SKM-1 treated with dmso at 0.1 percent for 144 hours (cell line): Measurements from ENCODE around the gene MED25.

Experiments used
- DNase-seq: peaks from one replicate; lab custom pipeline; 2025; ENCODE audit not compliant: unreplicated experiment; lab: John Stamatoyannopoulos, UW

Gene MED25

DNA sequence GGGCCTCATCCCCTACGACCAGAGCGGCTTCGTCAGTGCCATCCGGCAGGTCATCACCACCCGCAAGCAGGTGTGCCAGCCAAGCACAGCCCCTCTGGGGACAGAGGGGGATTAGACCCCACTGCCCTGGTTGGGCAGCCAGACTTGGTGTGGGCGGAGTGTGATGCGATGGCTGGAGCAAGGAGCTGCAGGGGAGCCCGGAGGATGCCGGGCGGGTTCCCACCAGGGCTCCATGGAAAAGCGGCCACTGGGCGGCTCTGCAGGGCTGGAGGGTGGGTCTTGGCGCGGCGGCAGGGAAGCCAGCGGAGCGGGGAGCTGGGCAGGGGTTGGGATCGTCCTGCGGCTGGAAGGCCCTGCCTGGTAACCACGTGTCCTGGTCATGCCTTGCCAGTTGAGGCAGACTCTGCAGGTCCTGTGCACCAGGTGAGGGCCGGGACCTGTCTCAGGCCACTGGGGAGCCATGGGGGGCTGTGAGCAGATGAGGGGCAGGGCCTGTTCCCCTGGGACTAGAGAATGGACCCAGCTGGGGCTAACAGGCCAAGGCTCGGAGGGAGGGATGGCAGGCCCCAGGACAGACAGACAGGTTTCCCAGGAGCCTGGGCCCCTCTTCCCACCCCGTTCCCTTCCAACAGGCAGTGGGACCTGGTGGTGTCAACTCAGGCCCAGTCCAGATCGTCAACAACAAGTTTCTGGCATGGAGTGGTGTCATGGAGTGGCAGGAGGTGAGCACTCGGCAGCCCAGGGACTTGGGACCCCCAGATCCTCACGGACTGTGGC, 39.2 kb downstream of the MED25 start:
- DNase-seq = no peak

DNA sequence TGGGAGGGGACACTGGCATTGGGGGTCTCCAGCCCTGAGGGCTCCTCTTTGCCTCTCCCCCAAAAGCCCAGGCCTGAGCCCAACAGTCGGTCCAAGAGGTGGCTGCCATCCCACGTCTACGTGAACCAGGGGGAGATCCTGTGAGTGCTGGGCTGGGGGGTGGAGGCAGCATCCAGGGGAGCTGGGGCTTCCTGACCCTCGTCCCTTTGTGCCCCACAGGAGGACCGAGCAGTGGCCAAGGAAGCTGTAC, 39.7 kb downstream of the MED25 start:
- no peak for DNase-seq

DNA sequence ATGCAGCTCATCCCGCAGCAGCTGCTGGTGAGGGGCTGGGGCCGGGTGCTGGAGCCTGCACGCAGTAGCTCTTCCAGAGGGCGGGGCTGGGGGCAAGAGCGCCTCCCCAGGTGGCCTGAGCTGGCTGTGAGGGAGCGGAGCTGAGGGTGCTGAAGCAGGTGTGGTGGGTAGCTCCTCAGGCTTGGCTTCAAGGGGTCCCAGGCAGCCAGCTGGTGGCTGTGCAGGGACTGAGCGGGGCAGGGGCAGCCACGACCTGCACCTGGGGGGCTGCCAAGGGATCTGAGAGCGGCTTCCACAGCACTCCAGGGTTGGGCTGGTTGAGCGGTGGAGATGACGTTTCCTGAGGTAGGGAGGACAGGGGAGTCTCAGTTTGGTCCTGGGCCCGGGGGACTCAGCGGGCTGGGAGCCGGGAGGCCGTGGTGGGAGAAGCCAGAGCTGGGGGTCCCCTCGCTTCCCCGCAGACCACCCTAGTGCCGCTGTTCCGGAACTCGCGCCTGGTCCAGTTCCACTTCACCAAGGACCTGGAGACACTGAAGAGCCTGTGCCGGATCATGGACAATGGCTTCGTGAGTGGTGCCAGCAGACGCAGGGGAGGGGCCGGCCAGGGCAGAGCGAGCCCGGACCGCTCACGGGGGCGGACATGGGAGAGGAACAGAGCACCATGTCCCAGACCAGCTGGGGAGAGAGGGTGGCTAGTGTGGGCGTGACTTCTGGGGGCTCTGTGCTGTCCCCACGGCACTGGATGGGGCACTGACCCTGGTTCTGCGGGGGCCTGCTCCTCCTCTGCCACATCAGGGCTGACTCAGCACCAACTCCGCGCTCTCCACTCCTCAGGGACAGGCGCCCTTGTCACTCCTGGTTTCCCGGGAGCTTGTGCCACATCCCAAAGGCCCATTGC, 40.2 kb downstream of the MED25 start:
- no peak for DNase-seq

DNA sequence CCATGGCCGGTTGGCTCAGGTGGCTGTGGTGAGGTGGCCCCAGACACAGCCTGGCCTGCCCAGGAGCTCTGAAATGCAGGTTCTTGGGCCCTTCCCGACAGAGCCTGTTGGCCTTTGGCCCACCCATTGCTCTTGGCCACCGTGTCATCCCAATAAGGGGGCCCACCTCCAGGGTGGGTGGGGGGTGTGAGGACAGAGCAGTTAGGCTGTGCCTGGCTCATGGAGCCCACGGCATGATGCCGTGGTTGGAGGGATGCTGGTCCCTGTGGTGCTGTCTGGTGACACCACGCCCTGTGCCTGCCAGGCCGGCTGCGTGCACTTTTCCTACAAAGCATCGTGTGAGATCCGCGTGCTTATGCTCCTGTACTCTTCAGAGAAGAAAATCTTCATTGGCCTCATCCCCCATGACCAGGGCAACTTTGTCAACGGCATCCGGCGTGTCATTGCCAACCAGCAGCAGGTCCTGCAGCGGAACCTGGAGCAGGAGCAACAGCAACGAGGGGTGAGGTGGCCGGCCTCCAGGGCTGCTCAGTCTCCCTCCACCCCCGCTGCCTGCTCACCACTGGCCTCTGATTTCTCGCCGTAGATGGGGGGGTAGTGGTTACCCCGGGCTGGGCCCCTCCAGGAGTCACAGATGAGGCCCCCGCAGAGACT, 41.7 kb downstream of the MED25 start:
- DNase-seq = no peak

DNA sequence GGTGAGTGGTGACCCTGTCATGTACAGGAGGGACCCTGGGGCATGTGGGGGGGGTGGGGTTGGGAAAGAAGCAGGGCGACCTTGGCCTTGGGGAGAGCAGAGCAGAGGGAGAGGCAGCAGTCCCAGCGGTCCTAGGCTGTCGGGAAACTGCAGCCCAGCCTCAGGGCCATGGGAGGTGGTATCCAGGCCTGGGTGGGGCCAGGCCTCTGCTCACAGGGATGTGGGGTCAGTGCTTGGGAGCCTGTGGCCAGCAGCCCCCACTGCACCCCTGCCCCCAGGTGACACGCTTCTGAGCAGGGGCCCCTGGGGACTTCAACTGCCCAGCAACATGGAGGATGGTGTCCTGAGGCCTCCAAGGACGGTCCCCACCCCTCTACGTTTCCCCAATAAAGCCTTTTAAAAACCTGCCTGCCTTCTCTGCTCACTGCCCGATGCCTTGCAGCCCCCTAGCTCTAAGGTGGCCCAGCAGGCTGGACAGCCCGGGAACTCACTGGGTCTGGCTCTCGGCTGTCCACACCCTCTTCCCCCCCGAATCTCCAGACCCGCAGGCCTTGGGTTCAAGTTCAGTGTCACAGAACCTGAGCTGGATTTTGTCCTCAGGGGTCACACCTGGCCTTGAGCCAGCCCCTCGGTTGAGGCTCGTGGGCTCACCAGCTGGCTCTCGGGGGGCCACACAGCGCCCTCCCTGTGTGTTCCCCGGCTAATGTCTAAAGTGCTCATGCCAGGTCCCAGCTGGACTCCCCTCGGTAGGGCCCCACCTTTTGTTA, 42.4 kb downstream of the MED25 start:
- DNase-seq = no peak

DNA sequence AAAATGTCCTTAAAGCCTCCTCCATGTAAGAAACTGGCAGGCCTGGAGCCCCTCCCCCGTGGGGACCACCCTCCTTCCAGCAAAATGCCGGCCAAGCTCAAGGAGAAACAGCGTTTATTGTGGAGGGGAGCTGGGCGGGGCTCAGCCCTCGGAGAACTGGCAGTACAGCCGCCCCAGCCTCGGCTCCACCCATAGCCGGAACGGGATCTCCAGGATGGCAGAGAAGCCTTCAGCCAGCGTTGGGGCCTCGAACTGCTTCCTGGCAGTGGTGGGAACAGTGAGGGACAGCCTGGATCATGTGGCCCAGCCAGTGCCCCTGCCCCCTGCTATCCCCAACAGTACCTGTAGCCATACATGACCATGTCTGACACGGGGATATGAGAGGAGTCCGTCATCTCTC, 43.0 kb downstream of the MED25 start:
- DNase-seq = no peak

DNA sequence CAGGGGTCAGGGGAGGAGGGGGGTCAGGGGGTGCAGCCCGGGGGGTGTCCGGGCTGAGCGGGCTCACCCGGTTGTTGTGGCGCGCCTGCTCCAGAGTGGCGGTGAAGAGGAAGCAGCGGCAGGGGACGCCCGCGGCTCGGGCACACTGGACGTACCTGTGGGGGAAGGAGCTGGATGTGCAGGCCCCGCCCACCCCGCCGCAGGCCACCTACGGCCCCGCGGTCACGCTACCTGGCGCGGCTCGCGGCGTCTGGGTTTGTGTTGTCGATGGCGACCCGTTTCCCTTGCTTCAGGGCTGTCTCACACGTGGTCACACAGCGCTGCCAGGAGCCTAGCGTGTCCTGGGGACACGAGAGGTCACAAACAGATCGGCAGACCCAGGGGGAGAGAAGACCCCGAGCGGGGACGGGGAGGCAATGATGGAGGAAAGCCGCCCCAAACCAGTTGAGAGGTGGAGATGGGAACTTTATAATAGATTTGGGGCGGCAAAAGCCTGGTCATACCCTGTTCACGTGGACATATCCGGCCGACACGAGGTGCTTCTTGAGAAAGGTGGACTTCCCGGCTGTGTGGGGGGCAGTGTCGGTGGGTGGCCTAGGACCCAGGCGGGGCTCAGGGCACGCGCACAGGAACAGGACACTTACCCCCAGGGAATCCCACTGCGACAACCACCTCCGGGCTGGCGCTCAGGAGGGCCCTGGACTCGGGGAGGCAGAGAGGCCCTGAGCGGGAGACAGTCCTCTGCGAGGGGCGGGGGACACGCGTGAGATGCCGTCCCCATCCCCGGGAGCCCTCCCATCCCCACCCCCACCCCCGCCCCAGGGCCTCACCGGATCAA, 43.7 kb downstream of the MED25 start:
- DNase-seq = no peak

DNA sequence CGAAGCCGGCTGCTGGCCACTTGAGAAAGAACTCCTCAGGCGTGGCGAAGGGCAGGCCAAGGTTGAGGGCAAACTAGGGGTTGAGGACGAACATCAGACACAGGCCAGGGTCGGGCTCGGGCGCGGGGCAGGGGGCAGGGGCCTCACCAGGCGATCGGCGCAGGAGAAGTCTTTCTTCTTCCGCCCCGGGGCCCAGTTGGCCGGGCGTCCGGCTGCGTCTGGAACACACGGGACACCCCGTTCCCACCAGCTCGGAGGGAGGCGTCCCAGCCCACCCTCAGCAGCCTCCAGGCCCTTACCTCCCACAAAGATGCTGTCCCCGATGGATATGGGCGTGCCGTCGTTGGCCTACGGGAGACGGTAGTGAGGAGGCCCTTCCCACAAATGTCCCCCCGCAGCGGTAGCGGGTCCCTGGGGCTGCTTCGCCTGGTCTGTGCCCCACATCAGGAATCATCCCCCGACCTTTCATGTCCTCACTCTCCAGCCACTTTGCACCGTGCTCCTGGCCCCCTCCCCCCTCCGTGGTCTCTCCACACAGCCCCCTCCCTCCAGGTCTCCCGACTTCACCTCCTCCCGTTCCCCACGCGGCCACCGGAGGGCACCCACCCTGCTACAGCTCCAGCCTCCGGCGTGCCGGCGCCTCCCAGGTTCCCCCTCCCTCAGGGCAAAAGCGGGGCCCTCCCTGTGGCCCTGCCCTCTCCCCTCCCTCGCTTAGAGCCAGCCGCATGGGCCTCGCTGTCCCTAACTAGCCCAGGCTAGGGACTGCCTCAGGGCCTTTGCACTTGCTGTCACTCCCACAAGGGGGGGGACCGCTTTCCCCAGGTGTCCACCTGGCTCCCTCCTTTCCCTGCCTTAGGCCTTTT, 44.5 kb downstream of the MED25 start:
- DNase-seq = no peak

DNA sequence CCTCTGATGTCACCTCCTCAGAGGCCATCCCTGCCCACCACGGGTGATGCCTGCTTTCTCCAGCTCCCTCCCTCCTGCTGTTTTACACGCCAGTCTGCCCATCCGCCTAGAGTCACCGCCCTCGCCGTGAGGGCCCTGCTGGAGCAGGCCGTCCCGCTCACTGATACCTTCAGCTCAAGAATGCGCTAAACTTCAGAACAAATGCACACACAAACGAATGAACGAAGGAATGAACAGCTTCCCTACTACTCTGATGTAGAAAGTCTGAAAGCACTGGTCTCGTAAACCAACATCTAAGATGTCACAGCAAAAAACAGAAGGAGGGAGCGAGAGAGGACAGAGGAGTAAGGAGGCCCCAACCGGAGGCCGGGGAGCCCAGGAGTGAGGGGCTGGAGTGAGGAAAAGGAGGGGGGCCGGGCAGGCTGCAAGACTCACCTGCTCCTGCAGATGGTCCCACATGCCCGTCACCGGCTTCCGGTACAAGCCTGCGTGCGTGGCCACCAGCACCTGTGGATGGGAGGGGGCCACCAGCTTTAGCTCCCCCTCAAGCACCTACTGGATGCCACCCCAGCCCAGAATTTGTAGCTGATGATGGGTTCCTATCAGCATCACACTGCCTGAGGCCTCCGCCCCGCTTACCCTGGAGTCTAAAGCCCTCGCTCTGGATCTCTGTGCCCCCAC, 45.3 kb downstream of the MED25 start:
- DNase-seq = no peak

DNA sequence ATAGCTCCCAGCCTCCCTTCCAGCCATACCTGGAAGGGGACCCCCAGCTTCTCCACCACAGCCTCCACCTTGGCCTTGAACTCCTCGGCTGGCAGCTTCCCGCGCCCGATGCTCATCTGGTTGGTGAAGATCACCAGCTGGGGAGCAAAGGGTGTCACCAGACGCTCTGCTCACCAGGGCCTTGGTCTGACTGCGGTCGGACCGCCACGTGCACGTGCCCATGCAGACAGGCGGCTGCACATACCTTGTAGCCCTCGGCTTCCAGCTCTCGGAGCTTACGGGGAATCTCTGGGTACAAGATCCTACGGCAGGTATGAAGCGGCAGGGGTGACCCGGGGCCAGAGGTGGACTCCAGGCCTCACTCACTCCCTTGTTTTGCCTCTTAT, 45.8 kb downstream of the MED25 start:
- no peak for DNase-seq

DNA sequence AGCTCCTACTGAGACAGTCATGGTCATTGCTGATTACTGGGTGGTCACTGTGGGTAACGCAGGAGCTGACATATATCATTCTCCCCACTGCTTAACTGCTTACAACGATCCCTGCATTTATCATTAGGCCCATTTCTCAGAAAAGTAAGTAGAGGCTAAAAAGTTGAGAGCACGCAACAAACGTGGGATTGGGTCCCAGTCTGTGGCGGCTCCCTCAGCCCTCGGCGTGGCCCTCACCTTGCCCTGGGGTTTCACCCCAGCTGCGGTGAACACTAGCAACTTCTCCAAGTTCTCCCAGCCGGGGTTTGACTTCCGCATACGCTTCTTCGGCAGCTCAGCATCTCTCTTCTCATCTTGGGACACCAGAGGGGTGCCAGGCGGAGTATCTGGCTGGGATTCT, 46.8 kb downstream of the MED25 start:
- DNase-seq = no peak

DNA sequence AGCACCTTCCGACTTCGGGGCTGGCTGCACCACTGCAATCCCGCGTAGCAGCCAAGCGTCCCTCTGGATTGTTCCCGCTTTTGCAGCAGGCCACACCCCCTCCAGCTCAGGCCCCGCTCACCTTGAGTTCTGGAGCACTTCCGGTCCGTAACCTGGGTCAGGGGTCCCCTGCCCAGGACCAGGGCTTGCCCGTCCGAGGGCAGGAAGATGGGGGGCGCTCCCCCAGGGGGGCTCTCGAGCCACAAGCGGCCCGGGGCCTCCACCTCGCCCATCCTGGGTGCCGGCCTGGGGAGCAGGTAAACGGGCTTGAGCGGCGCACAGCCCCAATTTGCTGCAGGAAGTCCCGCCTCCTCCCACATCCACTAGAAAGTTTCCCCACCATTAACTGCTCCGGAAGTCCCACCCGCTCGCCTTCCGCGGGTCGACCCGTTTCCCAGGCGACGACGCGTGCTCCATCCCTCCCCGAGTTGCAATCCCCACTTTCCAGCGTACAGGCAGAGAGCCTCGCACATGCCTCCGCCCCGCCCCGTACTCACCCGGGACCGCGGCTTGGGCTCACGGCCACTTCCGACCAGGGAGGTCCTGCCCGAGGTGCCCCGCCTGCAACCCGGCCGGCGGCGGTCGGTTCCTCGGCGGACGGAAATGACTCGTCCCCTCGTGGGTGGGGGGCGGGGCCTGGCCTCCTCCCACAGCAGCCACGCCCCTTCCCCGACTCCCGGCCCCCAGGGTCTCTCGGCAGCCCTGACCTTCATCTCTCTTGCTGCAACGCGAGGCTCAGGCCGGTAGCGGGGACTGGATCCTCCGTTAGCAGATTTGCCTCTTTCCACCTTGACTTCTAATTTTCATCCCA, 49.1 kb downstream of the MED25 start, which contains the start of gene PNKP:
Gene PNKP, minus strand, starts transcription at position 644 of the 850 bp plus-strand sequence. Its CDS starts 372 bp downstream, at position 272.
- DNase-seq = peak; percentile 56

DNA sequence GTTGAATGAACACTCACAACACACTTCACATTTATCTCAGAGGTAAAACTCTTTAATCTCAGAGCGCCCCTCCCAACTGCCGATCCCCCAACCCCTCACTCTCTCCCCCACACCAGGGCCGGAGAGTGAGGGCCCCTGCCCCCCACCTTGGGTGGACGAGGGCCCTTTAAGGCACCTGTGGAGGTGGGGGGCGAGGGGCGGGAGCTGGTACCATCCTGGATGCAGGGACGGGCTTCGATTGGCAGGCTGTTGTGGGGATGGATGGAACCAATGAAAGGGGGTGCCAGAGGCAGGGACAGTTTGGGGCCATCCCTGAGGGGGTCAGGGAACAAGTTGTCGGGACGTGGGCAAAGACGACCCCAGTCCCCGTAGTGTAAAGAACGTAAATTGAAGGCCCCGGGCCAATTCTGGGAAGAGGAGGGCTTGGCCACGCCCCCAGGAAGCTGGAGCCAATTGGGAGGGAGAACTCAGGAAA, 51.0 kb downstream of the MED25 start:
- no peak for DNase-seq

DNA sequence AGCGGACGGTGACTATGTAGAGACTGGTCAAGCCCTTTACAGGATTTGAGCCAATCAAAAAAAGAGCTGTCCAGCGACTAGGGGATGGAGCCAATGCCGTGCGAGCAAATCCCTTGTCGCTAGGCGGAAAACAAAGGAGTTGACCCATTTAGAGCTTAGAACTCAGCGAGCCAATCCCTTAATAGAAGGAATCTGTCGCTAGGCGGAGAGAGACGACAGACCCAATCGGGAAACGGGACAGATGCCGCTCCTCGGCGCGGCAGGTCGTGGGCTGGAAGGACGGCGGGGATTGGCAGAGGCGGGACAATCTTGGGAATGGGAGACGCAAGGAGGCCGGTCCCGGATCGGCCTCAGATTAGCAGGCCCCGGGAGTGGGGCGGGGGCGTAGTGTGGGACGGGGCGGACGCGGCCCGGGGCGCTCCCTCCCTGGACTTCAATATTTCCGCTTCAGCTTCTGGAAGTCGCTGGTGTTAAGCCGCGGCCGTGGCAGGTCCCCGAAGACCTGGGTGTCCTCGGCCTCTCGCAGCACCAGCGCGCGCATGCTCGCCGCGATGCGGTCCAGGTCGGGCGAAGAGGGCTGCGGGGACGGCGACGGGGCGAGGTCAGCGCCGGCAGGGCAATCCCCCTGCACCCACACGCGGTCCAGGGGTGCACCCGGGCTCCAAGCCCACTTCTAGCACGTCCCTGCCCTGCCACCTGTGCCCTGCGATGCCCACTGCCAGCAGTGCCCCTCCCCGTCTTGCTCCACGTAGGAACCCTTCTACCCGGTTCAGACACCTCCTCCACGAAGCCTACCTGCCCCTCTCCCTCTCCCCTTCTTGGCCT, 51.6 kb downstream of the MED25 start:
- peak; percentile 95 for DNase-seq

DNA sequence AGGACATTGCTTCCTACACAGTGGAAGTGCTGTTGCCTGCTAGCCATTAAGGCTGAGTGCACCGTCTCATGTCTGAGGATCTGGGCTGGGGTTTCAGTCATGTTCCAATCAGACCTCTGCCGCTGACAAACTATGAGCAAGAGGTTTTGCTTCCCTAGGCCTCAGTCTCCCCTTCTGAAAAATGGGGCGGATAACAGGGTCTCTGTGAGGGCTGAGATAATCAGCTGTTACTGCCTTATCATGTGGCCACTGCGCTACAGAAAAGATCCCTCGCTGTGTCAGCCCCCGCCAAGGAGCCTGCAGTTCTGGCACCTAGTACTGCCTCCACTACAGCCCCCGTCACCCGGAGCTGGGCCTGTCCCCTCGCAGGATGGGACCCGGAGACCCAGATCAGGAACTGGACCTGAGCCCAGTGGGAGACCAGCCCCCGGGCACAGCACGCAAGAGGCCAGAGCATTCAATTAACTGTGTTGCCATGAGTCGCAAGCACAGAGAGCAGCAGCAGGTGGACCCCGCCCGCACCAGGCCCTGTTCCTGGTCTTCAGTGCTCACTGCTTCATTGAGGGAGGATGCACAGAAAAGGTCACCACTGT, 52.3 kb downstream of the MED25 start:
- DNase-seq = no peak

DNA sequence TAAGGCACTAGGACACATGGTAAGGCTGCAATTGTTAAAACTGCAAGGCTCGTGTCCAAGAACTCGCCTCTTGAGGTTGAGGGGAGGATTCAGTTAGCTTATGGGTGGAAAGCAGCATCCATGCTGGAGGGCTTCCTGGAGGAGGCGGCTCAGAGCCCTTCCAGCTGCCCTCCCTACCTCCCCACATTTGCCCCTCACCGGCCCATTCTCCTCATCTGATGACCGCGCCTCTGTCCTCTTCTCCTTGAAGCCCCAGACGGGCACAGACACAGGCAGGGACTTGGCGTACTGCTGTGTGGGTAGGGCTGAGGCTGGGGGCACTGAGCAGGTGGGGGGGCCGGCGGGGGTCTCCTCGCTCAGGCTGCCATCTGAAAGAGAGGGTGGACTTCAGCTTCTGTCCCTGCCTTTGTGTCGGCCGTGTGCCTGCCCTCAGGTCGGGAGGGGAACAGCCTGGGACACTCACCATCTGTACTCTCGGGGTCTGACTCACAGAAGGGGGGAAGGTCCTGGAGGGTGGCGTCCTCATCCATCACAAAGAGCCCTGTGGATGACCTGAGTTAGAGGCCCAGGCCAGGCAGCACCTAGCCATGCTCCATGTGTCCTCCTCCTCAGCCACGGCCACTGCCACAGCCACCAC, 53.4 kb downstream of the MED25 start:
- no peak for DNase-seq
